Activated CD4-positive, alpha-beta T cell treated with anti-CD3 and anti-CD28 coated beads for 48 hours (primary cell): ENCODE measurements around the gene PTRH2.
"Not testable (repeated sequence)": the region's sequence is repeated elsewhere in the genome, so short reads cannot be mapped to it uniquely, and the experiment has no call there.

Experiments used
- DNase-seq: peaks from one replicate; pipeline ENCODE4 v3.0.0-alpha.2; 2020

The PTRH2 gene

GRCh38 chr17:59707149-59707970 lies at the start of gene PTRH2, which contains the start of gene VMP1:
Gene PTRH2 (minus strand): TSS chr17:59707430. CDS start chr17:59697978, 9,452 bp downstream.
Gene VMP1 (plus strand): TSS chr17:59707654. CDS start chr17:59731447, 23,793 bp downstream.
- DNase-seq: peak; percentile 96

GRCh38 chr17:59756236-59756818 lies 49.1 kb upstream of the PTRH2 start:
- DNase-seq: no peak

- DNase-seq: not testable (repeated sequence)
These were observed 47.8 kb upstream of the PTRH2 start for GRCh38 chr17:59755069-59755468.

- DNase-seq: no peak
These were observed 47.3 kb upstream of the PTRH2 start for GRCh38 chr17:59754552-59754951.

GRCh38 chr17:59753522-59754467 lies 46.6 kb upstream of the PTRH2 start:
- DNase-seq: no peak

GRCh38 chr17:59752922-59753321 lies 45.7 kb upstream of the PTRH2 start:
- no peak for DNase-seq

- DNase-seq: no peak
These were observed 45.2 kb upstream of the PTRH2 start for GRCh38 chr17:59752446-59752845.

GRCh38 chr17:59751955-59752413 lies 44.8 kb upstream of the PTRH2 start:
- DNase-seq: no peak

GRCh38 chr17:59748591-59748990 lies 41.4 kb upstream of the PTRH2 start:
- DNase-seq: no peak

- DNase-seq: no peak
These were observed 39.7 kb upstream of the PTRH2 start for GRCh38 chr17:59746849-59747445.

- no peak for DNase-seq
These were observed 37.8 kb upstream of the PTRH2 start for GRCh38 chr17:59745040-59745439.

- no peak for DNase-seq
These were observed 36.6 kb upstream of the PTRH2 start for GRCh38 chr17:59743842-59744241.

GRCh38 chr17:59737324-59737723 lies 30.1 kb upstream of the PTRH2 start:
- no peak for DNase-seq

GRCh38 chr17:59734226-59734625 lies 27.0 kb upstream of the PTRH2 start:
- DNase-seq: no peak

- no peak for DNase-seq
These were observed 26.5 kb upstream of the PTRH2 start for GRCh38 chr17:59733697-59734096.

- DNase-seq: no peak
These were observed 23.1 kb upstream of the PTRH2 start for GRCh38 chr17:59730268-59730834.

GRCh38 chr17:59727817-59728533 lies 20.7 kb upstream of the PTRH2 start:
- no peak for DNase-seq

- no peak for DNase-seq
These were observed 18.5 kb upstream of the PTRH2 start for GRCh38 chr17:59725691-59726090.

- no peak for DNase-seq
These were observed 16.4 kb upstream of the PTRH2 start for GRCh38 chr17:59723607-59724006.

- no peak for DNase-seq
These were observed 15.8 kb upstream of the PTRH2 start for GRCh38 chr17:59723041-59723440.

GRCh38 chr17:59722623-59723022 lies 15.4 kb upstream of the PTRH2 start:
- no peak for DNase-seq

- no peak for DNase-seq
These were observed 12.3 kb upstream of the PTRH2 start for GRCh38 chr17:59719526-59719925.
